HG02840 (cell line): ENCODE measurements around the gene GFM2.
"Not testable (repeated sequence)": the region's sequence is repeated elsewhere in the genome, so short reads cannot be mapped to it uniquely, and the experiment has no call there.

Experiments
- ATAC-seq: cut with Tn5 transposase; IDR thresholded peaks from one replicate; pipeline ENCODE4 v1.9.1; 2021; ENCODE audit warnings: mild to moderate bottlenecking, moderate library complexity, moderate number of reproducible peaks; ENCODE audit not compliant: unreplicated experiment, low FRiP score

Gene GFM2

DNA sequence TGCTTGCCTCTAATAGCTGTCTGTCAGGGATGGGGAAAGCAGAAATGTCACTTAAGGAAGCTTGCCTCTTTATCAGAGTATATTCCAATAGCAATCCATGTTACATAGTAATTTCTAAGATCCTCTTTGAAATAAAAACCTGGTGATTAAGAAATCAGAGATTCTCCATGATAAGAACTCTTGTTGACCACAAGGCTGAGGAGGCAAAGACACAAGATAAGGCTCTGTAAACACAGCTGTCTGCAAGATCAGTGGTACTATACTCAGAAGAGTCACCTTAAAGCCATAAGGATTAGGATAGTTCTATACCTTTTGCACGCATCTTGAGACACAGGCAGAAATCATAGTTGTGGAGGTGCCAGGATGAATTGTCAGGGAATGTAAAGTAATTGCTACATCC is 41.6 kb downstream of the GFM2 start:
- no peak for ATAC-seq

DNA sequence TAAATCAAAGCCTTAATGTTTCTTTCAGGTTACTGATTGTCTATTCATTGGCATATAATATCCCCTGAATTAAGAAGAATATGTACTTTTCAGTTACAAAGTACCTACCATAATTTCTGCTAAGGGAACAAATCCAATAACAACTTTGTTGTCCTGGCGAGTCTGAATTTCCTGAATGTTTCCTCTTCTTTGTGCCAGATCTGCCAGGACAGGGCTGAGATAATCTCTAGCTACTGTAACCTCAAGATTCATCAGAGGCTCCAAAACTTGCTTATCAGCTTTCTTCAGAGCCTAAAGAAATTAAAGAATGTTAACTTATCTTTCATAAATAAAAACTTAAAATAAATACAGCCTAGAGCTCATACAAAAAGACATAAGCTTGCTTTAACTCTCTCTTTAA is 44.6 kb downstream of the GFM2 start:
- no peak for ATAC-seq

GRCh38 chr5:74717596-74717995 is 49.3 kb downstream of the GFM2 start:
- no peak for ATAC-seq

DNA sequence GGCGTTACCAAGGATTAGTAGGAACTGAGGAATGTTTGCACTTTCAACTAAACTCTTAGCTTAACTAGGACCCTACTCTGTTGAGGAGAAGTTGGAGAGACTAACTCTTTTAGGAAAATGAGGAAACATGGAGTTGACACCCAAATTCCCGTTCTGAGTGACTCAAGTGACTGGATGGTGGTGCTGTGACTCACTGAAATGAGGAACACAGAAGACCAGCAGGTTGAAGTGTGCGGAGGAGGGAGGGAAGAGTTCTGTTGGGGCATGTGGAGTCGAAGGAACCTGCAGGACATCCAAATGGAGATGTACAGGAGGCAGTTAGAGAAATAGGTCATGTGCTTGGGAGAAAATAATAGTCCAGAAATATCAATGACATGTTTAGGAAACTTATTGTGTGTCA is 73.7 kb downstream of the GFM2 start:
- ATAC-seq: no peak

DNA sequence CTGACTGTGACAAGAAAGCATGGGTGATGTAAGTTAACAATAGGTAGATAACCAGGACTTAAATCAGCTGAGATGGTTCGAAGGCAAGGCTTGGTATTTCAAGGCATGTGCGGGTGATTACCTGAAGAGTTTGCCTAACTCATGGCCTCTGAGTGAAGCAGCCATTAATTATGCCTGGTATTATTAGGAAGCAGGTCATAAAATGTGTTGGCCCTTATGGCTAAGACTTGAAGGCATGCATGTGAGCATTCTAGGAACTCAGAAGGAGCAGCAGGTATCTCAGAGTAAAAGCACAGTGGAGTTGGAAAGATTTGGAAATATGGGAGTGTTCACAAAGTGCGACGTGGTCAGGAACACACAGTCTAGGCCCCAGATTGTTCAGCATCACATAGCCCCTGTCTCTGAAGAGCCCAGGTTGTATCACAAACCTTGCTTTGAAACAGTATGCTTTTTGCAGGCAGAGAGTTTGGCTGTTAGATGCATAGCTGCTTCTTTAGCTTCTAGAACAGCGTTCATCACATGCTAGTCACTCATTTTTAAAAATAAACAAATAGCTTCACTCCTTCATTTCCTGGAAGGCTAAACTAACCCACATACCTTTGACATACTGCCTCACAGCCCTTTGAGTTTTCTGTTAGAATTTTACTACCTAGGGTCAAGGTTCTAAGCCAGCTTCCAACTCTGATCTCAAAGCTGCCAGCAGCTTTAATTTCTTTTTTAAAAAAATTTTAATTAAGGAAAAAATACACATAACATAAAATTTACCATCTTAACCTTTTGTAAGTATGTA is 79.8 kb downstream of the GFM2 start:
- ATAC-seq: no peak

DNA sequence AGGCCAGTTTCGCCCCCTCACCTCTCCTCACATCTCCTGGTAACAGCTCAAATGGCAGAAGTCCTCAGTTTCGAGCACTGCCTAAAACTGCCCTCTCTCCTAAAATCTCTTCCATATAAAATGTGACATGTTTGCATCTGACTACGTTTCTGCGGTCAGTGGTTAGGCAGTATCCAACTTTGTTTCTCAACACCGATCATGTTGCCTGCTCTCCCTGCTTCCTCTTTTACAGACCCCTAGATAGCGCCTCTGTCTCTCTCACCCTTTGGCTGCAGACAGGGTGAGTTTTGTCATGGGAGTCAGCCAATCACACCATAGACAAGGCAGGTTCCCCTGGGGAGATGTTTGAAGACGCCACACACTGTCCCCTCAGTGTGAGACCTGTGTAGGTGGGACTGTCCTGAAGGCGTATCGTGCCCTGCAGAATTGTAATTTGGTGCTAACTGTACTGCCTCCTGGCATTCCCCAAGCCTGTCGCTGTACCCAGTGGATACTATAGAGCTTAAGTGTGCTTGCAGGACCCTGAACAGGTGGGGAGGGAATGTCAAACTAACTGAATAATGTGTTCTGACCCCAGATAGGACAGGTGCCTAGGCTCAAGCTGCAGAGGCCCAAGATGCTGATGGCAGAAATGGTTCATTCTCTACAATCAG is 80.8 kb downstream of the GFM2 start:
- peak; percentile 40 for ATAC-seq

- ATAC-seq: peak; percentile 76
These were observed 81.7 kb downstream of the GFM2 start, which contains the start of gene HEXB for GRCh38 chr5:74684900-74685851. Gene HEXB (plus strand): TSS chr5:74685233. CDS start chr5:74685261, 28 bp downstream.

GRCh38 chr5:74679966-74680365 is 87.0 kb downstream of the GFM2 start:
- ATAC-seq: no peak

- not testable (repeated sequence) for ATAC-seq
These were observed 87.6 kb downstream of the GFM2 start for GRCh38 chr5:74679300-74679699.

- ATAC-seq: not testable (repeated sequence)
These were observed 88.8 kb downstream of the GFM2 start for GRCh38 chr5:74678123-74678522.

DNA sequence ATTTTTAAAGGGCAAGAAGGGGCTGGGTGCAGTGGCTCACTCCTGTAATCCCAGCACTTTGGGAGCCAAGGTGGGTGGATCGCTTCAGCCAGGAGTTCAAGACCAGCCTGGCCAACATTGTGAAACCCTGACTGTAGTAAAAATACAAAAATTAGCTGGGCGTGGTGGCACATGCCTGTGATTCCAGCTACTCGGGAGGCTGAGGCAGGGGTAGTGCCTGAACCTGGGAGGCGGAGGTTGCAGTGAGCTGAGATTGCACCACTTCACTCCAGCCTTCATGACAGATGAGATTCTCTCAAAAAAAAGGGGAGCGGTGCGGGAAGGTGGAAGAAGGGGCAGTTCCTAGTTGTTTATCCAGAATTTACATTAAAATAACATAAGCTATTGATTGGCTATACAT is 90.5 kb downstream of the GFM2 start:
- not testable (repeated sequence) for ATAC-seq

GRCh38 chr5:74673011-74673790 is 93.7 kb downstream of the GFM2 start:
- ATAC-seq: no peak

DNA sequence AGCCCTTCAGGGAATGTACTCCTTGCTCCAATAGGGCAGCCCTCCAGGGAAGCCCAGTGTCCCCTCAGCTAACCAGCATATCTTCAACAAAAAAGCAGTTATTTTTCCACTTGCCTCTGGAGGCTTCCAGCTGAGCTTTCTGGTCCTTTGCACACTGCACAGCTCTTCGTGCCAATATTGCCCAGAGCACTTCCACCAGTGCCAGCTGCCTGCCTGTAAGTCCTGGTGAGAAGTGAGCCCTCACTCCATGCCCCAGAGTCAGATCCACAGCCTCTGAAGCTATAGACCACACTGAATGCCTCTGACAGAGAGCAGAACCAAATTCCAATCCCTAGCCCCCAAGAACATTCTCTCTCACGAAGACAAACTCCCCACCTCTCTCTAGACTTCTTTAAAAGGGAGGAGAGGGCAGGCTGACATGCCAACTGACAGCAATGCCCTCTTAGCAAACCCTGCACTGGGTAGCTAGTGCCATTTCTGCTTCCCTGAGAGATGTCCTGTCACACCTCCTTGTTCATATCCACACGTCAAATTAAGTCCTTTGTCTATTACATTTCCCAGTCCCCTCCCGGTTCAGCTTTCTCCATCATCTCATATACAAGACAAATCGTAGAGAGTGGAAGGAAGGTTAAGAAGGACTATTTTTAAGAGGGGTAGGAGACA is 94.6 kb downstream of the GFM2 start:
- ATAC-seq: no peak
